HepG2 (cell line): Measurements from ENCODE around the gene RAB28. TPM values are rescaled to one million over a fixed set of nuclear protein-coding genes. Genes with fewer than 3 reads are reported as not detected.

Experiments
- ATAC-seq: fragments of 200-7000 bp; cut with Tn5 transposase; 3 replicates; pipeline ENCODE4 v1.9.1; 2020; ENCODE audit warnings: mild to moderate bottlenecking, moderate library complexity
- BruUV-seq: library from RNA; stranded (reverse); fragments of 400-500 nt; replicated peaks from 2 replicates; lab custom pipeline; 2021; lab: Mats Ljungman, UMichigan
- CTCF ChIA-PET: fragments of 300-600 bp; formaldehyde crosslinking; extraction: SDS; loops from one replicate; lab custom pipeline; 2021; ENCODE audit warnings: low total read pairs, inconsistent platforms, low intra/inter-chr PET ratio; lab: Yijun Ruan, JAX
- POLR2A ChIA-PET: fragments of 350-600 bp; sonication (Branson Sonifier 250); formaldehyde crosslinking; loops from one replicate; lab custom pipeline; 2020; ENCODE audit warnings: antibody characterized with exemption, inconsistent platforms; lab: Yijun Ruan, JAX
- DNase-seq: peaks from one replicate; pipeline ENCODE4 v3.0.0-alpha.2; 2015; ENCODE audit warnings: low spot score
- FAIRE-seq: peaks from 3 replicates; lab custom pipeline; 2011; peaks lifted over from hg19 to GRCh38; lab: Jason Lieb, UNC
- H2AFZ ChIP-seq: one replicate; pipeline ENCODE4 v1.6.1; 2011; ENCODE audit warnings: low read length, inconsistent platforms
- H3K27ac ChIP-seq: fragments of 300-600 bp; 3 replicates; pipeline ENCODE4 v1.8.0; 2011; ENCODE audit warnings: mixed run types, mild to moderate bottlenecking, mixed read lengths, low read length, inconsistent platforms; ENCODE audit not compliant: insufficient read depth; ENCODE audit errors: extremely low read length
- H3K27me3 ChIP-seq, 2 experiments: fragments of 200-600 bp in 1 of 2; 2 replicates in 1 of 2; 3 replicates in 1 of 2; pipeline versions ENCODE4 v1.6.0 to v1.8.0; 2011; ENCODE audit warnings: low read length in 2 of 2, mild to moderate bottlenecking in 2 of 2, moderate library complexity in 2 of 2, inconsistent platforms in 1 of 2; ENCODE audit not compliant: insufficient read depth in 2 of 2, control insufficient read depth in 1 of 2
- H3K36me3 ChIP-seq, 2 experiments: fragments of 200-600 bp in 1 of 2; replicated peaks in 1 of 2; 2 replicates in 1 of 2; 3 replicates in 1 of 2; pipeline versions ENCODE4 v1.5.1 to v1.8.0; 2011; ENCODE audit warnings: low read length in 2 of 2, inconsistent platforms in 1 of 2; ENCODE audit not compliant: insufficient read depth in 2 of 2, control insufficient read depth in 1 of 2
- H3K4me1 ChIP-seq: 2 replicates; pipeline ENCODE4 v1.5.1; 2012; ENCODE audit warnings: low read length, inconsistent platforms; ENCODE audit not compliant: insufficient read depth
- H3K4me2 ChIP-seq: 2 replicates; pipeline ENCODE4 v1.6.0; 2011; ENCODE audit warnings: low read depth, low read length, inconsistent platforms
- H3K4me3 ChIP-seq, 3 experiments: fragments of 200-600 bp in 1 of 3; sonication (generic), shearing (Covaris generic) in 1 of 3; replicated peaks in 1 of 3; 2 replicates each; pipeline ENCODE4 v1.5.1; 2011 to 2016; ENCODE audit warnings: low read length in 3 of 3, inconsistent platforms in 2 of 3, low read depth in 2 of 3, mild to moderate bottlenecking in 2 of 3, control low read depth in 1 of 3, mixed read lengths in 1 of 3; ENCODE audit not compliant: insufficient read depth in 1 of 3
- H3K79me2 ChIP-seq: one replicate; pipeline ENCODE4 v1.6.1; 2011; ENCODE audit warnings: low read length, inconsistent platforms; ENCODE audit not compliant: insufficient read depth
- H3K9ac ChIP-seq: 2 replicates; pipeline ENCODE4 v1.6.0; 2011; ENCODE audit warnings: mild to moderate bottlenecking, low read depth, low read length, inconsistent platforms; ENCODE audit not compliant: insufficient read depth
- H3K9me3 ChIP-seq: 2 replicates; pipeline ENCODE4 v1.5.1; 2012; ENCODE audit warnings: mild to moderate bottlenecking, low read length
- H4K20me1 ChIP-seq: 2 replicates; pipeline ENCODE4 v1.6.0; 2011; ENCODE audit warnings: inconsistent platforms, mild to moderate bottlenecking, low read length, moderate library complexity; ENCODE audit not compliant: insufficient read depth
- CCAR2 ChIP-seq: fragments of 200-400 bp; formaldehyde crosslinking; optimal IDR thresholded peaks from 2 replicates; pipeline ENCODE3; 2018; ENCODE audit warnings: low read depth, mild to moderate bottlenecking, low read length, moderate library complexity
- HNRNPK ChIP-seq: fragments of 200-400 bp; formaldehyde crosslinking; IDR thresholded peaks from 2 replicates; pipeline ENCODE4 v1.6.1; 2018; ENCODE audit warnings: low read length, low read depth, moderate library complexity, mild to moderate bottlenecking; ENCODE audit not compliant: poor library complexity, severe bottlenecking
- IRF1 ChIP-seq: sonication (generic); formaldehyde crosslinking; IDR thresholded peaks from 2 replicates; pipeline ENCODE4 v1.4.0; 2020; ENCODE audit warnings: low read depth, mild to moderate bottlenecking, missing genetic modification reagents
- KLF9 ChIP-seq: IDR thresholded peaks from 2 replicates; pipeline ENCODE4 v1.6.1; 2016; ENCODE audit warnings: low read depth
- LBX2 ChIP-seq: sonication (generic); formaldehyde crosslinking; IDR thresholded peaks from 2 replicates; pipeline ENCODE4 v1.5.0; 2020; ENCODE audit warnings: missing genetic modification reagents, mild to moderate bottlenecking, borderline replicate concordance
- NRL ChIP-seq: sonication (generic); formaldehyde crosslinking; IDR thresholded peaks from 2 replicates; pipeline ENCODE4 v1.5.0; 2020; ENCODE audit warnings: missing genetic modification reagents, mild to moderate bottlenecking, moderate library complexity, borderline replicate concordance
- PCBP1 ChIP-seq: fragments of 200-400 bp; formaldehyde crosslinking; IDR thresholded peaks from 2 replicates; pipeline ENCODE4 v1.6.1; 2017; ENCODE audit warnings: mild to moderate bottlenecking, low read depth, low read length, borderline replicate concordance
- RELA ChIP-seq: sonication (generic); formaldehyde crosslinking; IDR thresholded peaks from 2 replicates; pipeline ENCODE4 v1.4.0; 2020; ENCODE audit warnings: missing genetic modification reagents
- SOX6 ChIP-seq, 2 experiments: fragments of 450-650 bp in 1 of 2; sonication (generic) in 1 of 2; formaldehyde crosslinking in 1 of 2; IDR thresholded peaks; 2 replicates each; pipeline versions ENCODE4 v1.4.0 to v1.6.1; 2017 to 2020; ENCODE audit warnings: antibody characterized with exemption in 1 of 2, mild to moderate bottlenecking in 1 of 2, missing genetic modification reagents in 1 of 2
- ZBTB14 ChIP-seq: sonication (generic); formaldehyde crosslinking; IDR thresholded peaks from 2 replicates; pipeline ENCODE4 v1.4.0; 2020; ENCODE audit warnings: missing genetic modification reagents
- ZBTB20 ChIP-seq: sonication (generic); formaldehyde crosslinking; IDR thresholded peaks from 2 replicates; pipeline ENCODE4 v1.8.1; 2023; ENCODE audit warnings: missing genetic modification reagents, low read depth, mild to moderate bottlenecking, borderline replicate concordance
- ZNF281 ChIP-seq: sonication (generic); formaldehyde crosslinking; IDR thresholded peaks from 2 replicates; pipeline ENCODE4 v1.4.0; 2020; ENCODE audit warnings: missing genetic modification reagents, borderline replicate concordance
- ZNF790 ChIP-seq: sonication (generic); formaldehyde crosslinking; IDR thresholded peaks from 2 replicates; pipeline ENCODE4 v1.8.0; 2022; ENCODE audit warnings: missing genetic modification reagents, mild to moderate bottlenecking, borderline replicate concordance
- WGBS: methylation state at CpG from one replicate; pipeline ENCODE4 v1.1.6; 2017; ENCODE audit warnings: low lambda C conversion rate; 5-methylcytosine and 5-hydroxymethylcytosine counted together
- in situ Hi-C: cut with HindIII; loops from 2 replicates; pipeline ENCODE4 v1.10.0; 2017; ENCODE audit warnings: low pct_unique_long_range_greater_than_20kb; ENCODE audit not compliant: extremely low pct_ligation_motif_present
- intact Hi-C: fragments of 100-400 bp; cut with micrococcal nuclease; formaldehyde crosslinking; loops from one replicate; pipeline ENCODE4 v1.10.0; 2022; ENCODE audit not compliant: unreplicated experiment
- polyA plus RNA-seq, 8 experiments: library from polyadenylated mRNA; depleted of rRNA in 3 of 8; stranded (reverse) in 7 of 8; unstranded in 1 of 8; fragments of >200 nt; fragmentation: Illumina TruSeq in 4 of 8; extraction: Trizol in 4 of 8; gene quantifications; 2 replicates each; pipeline versions ENCODE4 v1.2.1 to v1.2.3, GENCODE V29; 2011 to 2016; ENCODE audit warnings: low read depth in 4 of 8, missing spikeins in 1 of 8, mixed read lengths in 1 of 8; ENCODE audit not compliant: insufficient read depth in 1 of 8
- total RNA-seq, 5 experiments: library from RNA; depleted of rRNA; stranded (reverse); fragments of >200 nt; fragmentation: Illumina TruSeq; extraction: Trizol; gene quantifications; 2 replicates each; pipeline ENCODE4 v1.2.3, GENCODE V29; 2016; ENCODE audit warnings: low read depth in 1 of 5

RAB28 gene
- total and polyA plus RNA-seq, 2 of the 13 experiments (the other 11 are each of a cell fraction or from before 2014, with no cell fraction given) = 11.8 to 18.2 TPM

GRCh38 chr4:13413729-13414437 is 70.3 kb downstream of the RAB28 start:
- Histone ChIP-seq H3K4me3 (no peak overlapping the region), H3K79me2 (no peaks in the 10 kb centered on the region), H2AFZ (no peak overlapping the region), H4K20me1 (no peaks in the 10 kb centered on the region), H3K9ac (no peak overlapping the region), H3K4me2 (no peak overlapping the region), H3K27me3 (no peaks in the 10 kb centered on the region), H3K4me1 (no peaks in the 10 kb centered on the region), H3K9me3 (no peaks in the 10 kb centered on the region), H3K27ac (no peak overlapping the region), H3K36me3 (no peaks in the 10 kb centered on the region)
- TF ChIP-seq ZNF790 (CRISPR knock-in tag) (no peak), CCAR2 (no peak), ZNF281 (CRISPR knock-in tag) (no peak), SOX6 (IDR thresholded peaks at IDR 0.05) (no peak), SOX6 (CRISPR knock-in tag; IDR thresholded peaks at IDR 0.05) (no peak), KLF9 (CRISPR knock-in tag) (no peak), IRF1 (CRISPR knock-in tag) (no peak), PCBP1 (no peak), HNRNPK (no peak), NRL (CRISPR knock-in tag) (no peak), ZBTB20 (CRISPR knock-in tag) (no peak), LBX2 (CRISPR knock-in tag) (no peak), RELA (CRISPR knock-in tag) (no peak), ZBTB14 (CRISPR knock-in tag) (no peak)
- intact Hi-C loops (no loop called here), in situ Hi-C loops (no loop called here)
- no TSS peak for BruUV-seq
- ChIA-PET CTCF (no interaction called here), POLR2A (no interaction called here)
- WGBS = 95% methylated on average over 6 of the region's 6 CpGs
- ATAC-seq = no peak
- FAIRE-seq = no peak
- DNase-seq = no peak
